ENCODE measurements around the gene PRUNE2. TPM values are rescaled to one million over a fixed set of nuclear protein-coding genes. Genes with fewer than 3 reads are reported as not detected.

The PRUNE2 gene
- total RNA-seq, 1 experiment from 2014 or later = 0.59 TPM

DNA sequence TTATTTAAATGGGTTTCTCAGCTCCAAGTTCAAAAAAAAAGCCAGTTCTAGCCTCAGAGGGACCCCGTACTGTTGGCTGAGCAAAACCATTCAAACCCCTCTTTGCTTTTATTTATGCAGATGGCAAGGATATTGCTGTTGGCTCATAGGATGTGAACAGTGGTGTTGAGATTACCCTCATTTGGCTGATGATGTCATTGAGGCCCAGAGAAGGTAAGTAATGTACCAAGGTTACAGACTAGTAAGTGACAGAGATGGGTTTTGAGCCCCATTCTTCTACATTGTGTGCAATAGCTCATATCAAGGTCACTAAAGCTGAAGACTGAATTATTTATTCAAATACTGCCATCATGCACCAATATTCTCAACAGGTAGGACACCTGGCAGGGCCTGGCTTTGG is 263.8 kb downstream of the PRUNE2 start (continued):
- TF ChIP-seq, protein P1, sequence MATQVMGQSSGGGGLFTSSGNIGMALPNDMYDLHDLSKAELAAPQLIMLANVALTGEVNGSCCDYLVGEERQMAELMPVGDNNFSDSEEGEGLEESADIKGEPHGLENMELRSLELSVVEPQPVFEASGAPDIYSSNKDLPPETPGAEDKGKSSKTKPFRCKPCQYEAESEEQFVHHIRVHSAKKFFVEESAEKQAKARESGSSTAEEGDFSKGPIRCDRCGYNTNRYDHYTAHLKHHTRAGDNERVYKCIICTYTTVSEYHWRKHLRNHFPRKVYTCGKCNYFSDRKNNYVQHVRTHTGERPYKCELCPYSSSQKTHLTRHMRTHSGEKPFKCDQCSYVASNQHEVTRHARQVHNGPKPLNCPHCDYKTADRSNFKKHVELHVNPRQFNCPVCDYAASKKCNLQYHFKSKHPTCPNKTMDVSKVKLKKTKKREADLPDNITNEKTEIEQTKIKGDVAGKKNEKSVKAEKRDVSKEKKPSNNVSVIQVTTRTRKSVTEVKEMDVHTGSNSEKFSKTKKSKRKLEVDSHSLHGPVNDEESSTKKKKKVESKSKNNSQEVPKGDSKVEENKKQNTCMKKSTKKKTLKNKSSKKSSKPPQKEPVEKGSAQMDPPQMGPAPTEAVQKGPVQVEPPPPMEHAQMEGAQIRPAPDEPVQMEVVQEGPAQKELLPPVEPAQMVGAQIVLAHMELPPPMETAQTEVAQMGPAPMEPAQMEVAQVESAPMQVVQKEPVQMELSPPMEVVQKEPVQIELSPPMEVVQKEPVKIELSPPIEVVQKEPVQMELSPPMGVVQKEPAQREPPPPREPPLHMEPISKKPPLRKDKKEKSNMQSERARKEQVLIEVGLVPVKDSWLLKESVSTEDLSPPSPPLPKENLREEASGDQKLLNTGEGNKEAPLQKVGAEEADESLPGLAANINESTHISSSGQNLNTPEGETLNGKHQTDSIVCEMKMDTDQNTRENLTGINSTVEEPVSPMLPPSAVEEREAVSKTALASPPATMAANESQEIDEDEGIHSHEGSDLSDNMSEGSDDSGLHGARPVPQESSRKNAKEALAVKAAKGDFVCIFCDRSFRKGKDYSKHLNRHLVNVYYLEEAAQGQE (IDR thresholded peaks at IDR 0.05; ENCODE audit: low read depth) = no peak
- no peak for TF ChIP-seq TCF7L2 (IDR thresholded peaks at IDR 0.05; ENCODE audit: borderline replicate concordance, extremely low read depth, insufficient read depth, insufficient read length)

DNA sequence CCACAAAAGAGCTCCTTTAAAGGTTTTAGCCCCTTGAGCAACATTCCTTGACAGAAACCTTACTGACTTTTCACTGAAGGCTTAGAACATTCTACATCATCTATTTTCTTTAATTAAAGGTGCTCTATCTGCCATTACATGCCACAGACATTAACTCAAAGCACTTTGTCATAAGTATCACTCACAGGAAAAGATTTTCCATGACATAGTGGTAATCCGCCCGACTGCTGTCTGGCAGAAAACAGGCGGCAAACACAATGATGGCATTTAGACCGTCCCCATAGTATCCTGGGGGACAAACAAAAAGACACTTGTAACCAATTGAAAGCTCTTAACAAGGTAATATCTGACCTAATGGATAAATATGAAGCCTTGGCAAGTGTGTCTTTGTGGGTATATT is 267.9 kb downstream of the PRUNE2 start:
- TF ChIP-seq RAD21 (IDR thresholded peaks at IDR 0.05; ENCODE audit: low read depth) (no peak), CBX3 (IDR thresholded peaks at IDR 0.05; ENCODE audit: low read depth) (no peak), SP1 (IDR thresholded peaks at IDR 0.05; ENCODE audit: low read depth) (no peak), ELF1 (IDR thresholded peaks at IDR 0.05; ENCODE audit: borderline replicate concordance, low read depth) (no peak), TCF7L2 (IDR thresholded peaks at IDR 0.05; ENCODE audit: borderline replicate concordance, extremely low read depth, insufficient read depth, insufficient read length) (no peak), EZH2 (IDR thresholded peaks at IDR 0.05) (no peak), CTCF (IDR thresholded peaks at IDR 0.05 in 2 of 3, conservative IDR thresholded peaks at IDR 0.05 in 1 of 3; ENCODE audit: borderline replicate concordance in 1 of 3, insufficient read depth in 1 of 3, low read depth in 2 of 3, low read length in 2 of 3) (no peak), POLR2A (IDR thresholded peaks at IDR 0.05; ENCODE audit: borderline replicate concordance, extremely low read depth, insufficient read depth, insufficient read length) (no peak), FOSL1 (IDR thresholded peaks at IDR 0.05; ENCODE audit: low read depth) (no peak), SRF (IDR thresholded peaks at IDR 0.05; ENCODE audit: low read depth) (no peak), JUND (IDR thresholded peaks at IDR 0.05) (no peak), POLR2AphosphoS5 (IDR thresholded peaks at IDR 0.05; ENCODE audit: low read depth, low read length) (no peak), ATF3 (IDR thresholded peaks at IDR 0.05) (no peak), EGR1 (IDR thresholded peaks at IDR 0.05; ENCODE audit: low read depth) (no peak)
- TF ChIP-seq, protein P1 (IDR thresholded peaks at IDR 0.05; ENCODE audit: low read depth) = no peak
- TF ChIP-seq, protein P2, sequence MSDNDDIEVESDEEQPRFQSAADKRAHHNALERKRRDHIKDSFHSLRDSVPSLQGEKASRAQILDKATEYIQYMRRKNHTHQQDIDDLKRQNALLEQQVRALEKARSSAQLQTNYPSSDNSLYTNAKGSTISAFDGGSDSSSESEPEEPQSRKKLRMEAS (IDR thresholded peaks at IDR 0.05) = no peak
- Histone ChIP-seq H4K20me1 (ENCODE audit: insufficient read depth) (no peaks in the 10 kb centered on the region), H3K9ac (ENCODE audit: low read length) (no peak overlapping the region), H3K4me1 (ENCODE audit: control insufficient read depth in 1 of 2, insufficient read depth in 2 of 2, low read length in 2 of 2) (no peaks in the 10 kb centered on the region), H3K9me3 (ENCODE audit: control insufficient read depth in 1 of 2, insufficient read depth in 1 of 2, low read depth in 1 of 2, low read length in 2 of 2) (no peaks in the 10 kb centered on the region), H2AFZ (ENCODE audit: low read depth, low read length, poor library complexity, severe bottlenecking) (no peak overlapping the region), H3K36me3 (ENCODE audit: control insufficient read depth in 1 of 2, insufficient read depth in 2 of 2, low read length in 2 of 2) (no peaks in the 10 kb centered on the region), H3K27ac (ENCODE audit: low read depth, low read length) (no peak overlapping the region), H3K79me2 (ENCODE audit: insufficient read depth, low read length) (no peaks in the 10 kb centered on the region), H3K9me2 (ENCODE audit: insufficient read depth) (no peaks in the 10 kb centered on the region), H3K4me2 (ENCODE audit: low read length) (no peak overlapping the region), H3K4me3 (replicated peaks in 1 of 2; ENCODE audit: low read depth in 1 of 2, low read length in 2 of 2) (no peak overlapping the region), H3K27me3 (ENCODE audit: insufficient read depth, low read length) (no peaks in the 10 kb centered on the region)
- RAD21 ChIA-PET (ENCODE audit: low non-redundant PET in 1 of 2, low total read pairs in 2 of 2, uncharacterized antibody in 2 of 2, unreplicated experiment in 2 of 2) = no interaction called here
- DNase-seq (ENCODE audit: low read depth, low spot score) (no peak), ATAC-seq (no peak)
- POLR2A ChIA-PET = no interaction called here
- intact Hi-C loops (cut with micrococcal nuclease) = no loop called here
- CTCF ChIA-PET = no interaction called here
- BruUV-seq (replicated peaks) = no TSS peak

All from HCT116 (cell line).